Pancreas (tissue), 10 donors: Measurements from ENCODE around the gene PIP5K1B. TPM values are rescaled to one million over a fixed set of nuclear protein-coding genes. Genes with fewer than 3 reads are reported as not detected.

Experiments
- ATAC-seq, 4 donors: fragments of 200-7000 bp; cut with Tn5 transposase; one replicate each; pipeline versions ENCODE4 v1.8.0 to v1.9.1; 2020; ENCODE audit warnings: mild to moderate bottlenecking in 4 of 4, moderate library complexity in 4 of 4
- DNase-seq, 6 donors: peaks; one replicate each; pipeline ENCODE4 v3.0.0-alpha.2; 2020
- FAIRE-seq: peaks from 2 replicates; lab custom pipeline; 2012; peaks lifted over from hg19 to GRCh38; lab: Jason Lieb, UNC
- H3K27ac ChIP-seq, 4 donors: fragments of 200-600 bp; sonication (generic); 1 replicate in 3 of 4; 2 replicates in 1 of 4; pipeline versions ENCODE4 v1.5.0 to v1.8.0; 2020
- H3K27me3 ChIP-seq, 4 donors: fragments of 200-600 bp; one replicate each; pipeline ENCODE4 v1.8.0; 2021
- H3K36me3 ChIP-seq, 3 donors: fragments of 200-600 bp; sonication (generic) in 1 of 3; one replicate each; pipeline versions ENCODE4 v1.5.0 to v1.8.0; 2020 to 2021
- H3K4me1 ChIP-seq, 3 donors: fragments of 200-600 bp; one replicate each; pipeline ENCODE4 v1.8.0; 2021
- H3K4me3 ChIP-seq, 4 donors: fragments of 200-600 bp; sonication (generic) in 2 of 4; one replicate each; pipeline versions ENCODE4 v1.5.0 to v1.8.0; 2020 to 2021
- H3K9me3 ChIP-seq, 4 donors: fragments of 200-600 bp; one replicate each; pipeline ENCODE4 v1.8.0; 2021
- WGBS, 2 donors: extraction: QIAGEN DNeasy Blood & Tissue Kit; methylation state at CpG; one replicate each; pipeline ENCODE4 v1.1.7; 2013; 5-methylcytosine and 5-hydroxymethylcytosine counted together
- intact Hi-C, 3 donors: fragments of 100-400 bp; cut with DNase I; formaldehyde crosslinking; loops; one replicate each; pipeline versions ENCODE4 v1.11.1 to v1.14.2; 2022
- polyA plus RNA-seq, 2 donors: library from polyadenylated mRNA; stranded (reverse); fragments of 200-250 nt; gene quantifications; one replicate each; pipeline ENCODE4 v1.2.3, GENCODE V29; 2013
- total RNA-seq, 6 donors: library from RNA; stranded (reverse); fragmentation: NEBNext Ultra II Directional in 4 of 6; extraction: Animal tissue kit (Norgen Biotek cat#: 25700) in 4 of 6; gene quantifications; one replicate each; pipeline versions ENCODE4 v1.2.1 to v1.2.4, GENCODE V29; 2021 to 2023
- TF ChIP-seq, protein P1 (sequence below), 4 donors: fragments of 200-600 bp; sonication (generic) in 3 of 4; IDR thresholded peaks; one replicate each; pipeline versions ENCODE4 v1.5.0 to v1.8.0; 2021; ENCODE audit warnings: antibody characterized with exemption in 4 of 4
- donor health status: healthy with polysubstance abuse.
- donor health status: DM: no; HTN: no; CAD: no; lungs with moderate emphysema.
- donor health status: DM: no; HTN: no; CAD: no.
- donor health status: control.
- donor health status: control.
- donor health status: Bipolar disorder and iron deficiency.
- donor health status: DM: yes; HTN: yes; CAD: no.
- donor health status: DM: no; HTN: no; CAD: no.
- donor health status: DM: no; HTN: no; CAD: no.
- donor health status: DM: yes; HTN: yes; CAD: no.

The PIP5K1B gene
- total and polyA plus RNA-seq, 8 donors = 1.3 to 6.9 (median 6.2) TPM

DNA sequence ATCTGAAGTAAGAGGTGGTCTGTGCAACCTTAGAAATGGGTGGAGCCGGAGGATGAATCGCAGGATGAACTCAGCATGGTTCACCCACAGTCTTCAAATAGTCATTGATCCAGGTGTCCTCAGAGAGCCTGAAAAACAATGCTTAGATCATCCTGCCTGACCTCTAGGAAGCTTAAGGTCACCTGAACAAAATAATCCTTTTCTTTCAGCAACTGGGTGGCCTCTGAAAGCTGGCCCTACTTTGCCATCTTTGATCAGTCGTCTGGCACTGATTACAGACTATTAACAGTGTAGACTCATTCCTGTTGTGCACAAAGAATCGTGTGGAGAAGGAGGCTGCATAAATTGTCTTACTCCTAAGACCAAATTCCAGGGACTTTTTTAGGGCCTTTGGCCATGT lies 50.7 kb downstream of the PIP5K1B start:
- WGBS, 2 donors = 70 to 71% methylated on average over 4 of the region's 4 CpGs
- H3K4me3 ChIP-seq = no peak overlapping the region
- no peak for DNase-seq
- no peaks in the 10 kb centered on the region for H3K4me1 ChIP-seq
- TF ChIP-seq, protein P1, sequence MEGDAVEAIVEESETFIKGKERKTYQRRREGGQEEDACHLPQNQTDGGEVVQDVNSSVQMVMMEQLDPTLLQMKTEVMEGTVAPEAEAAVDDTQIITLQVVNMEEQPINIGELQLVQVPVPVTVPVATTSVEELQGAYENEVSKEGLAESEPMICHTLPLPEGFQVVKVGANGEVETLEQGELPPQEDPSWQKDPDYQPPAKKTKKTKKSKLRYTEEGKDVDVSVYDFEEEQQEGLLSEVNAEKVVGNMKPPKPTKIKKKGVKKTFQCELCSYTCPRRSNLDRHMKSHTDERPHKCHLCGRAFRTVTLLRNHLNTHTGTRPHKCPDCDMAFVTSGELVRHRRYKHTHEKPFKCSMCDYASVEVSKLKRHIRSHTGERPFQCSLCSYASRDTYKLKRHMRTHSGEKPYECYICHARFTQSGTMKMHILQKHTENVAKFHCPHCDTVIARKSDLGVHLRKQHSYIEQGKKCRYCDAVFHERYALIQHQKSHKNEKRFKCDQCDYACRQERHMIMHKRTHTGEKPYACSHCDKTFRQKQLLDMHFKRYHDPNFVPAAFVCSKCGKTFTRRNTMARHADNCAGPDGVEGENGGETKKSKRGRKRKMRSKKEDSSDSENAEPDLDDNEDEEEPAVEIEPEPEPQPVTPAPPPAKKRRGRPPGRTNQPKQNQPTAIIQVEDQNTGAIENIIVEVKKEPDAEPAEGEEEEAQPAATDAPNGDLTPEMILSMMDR (IDR thresholded peaks at IDR 0.05) = no peak
- intact Hi-C loops = no loop called here
- ATAC-seq = no peak
- no peaks in the 10 kb centered on the region for H3K27me3 ChIP-seq
- H3K27ac ChIP-seq = no peak overlapping the region
- no peaks in the 10 kb centered on the region for H3K9me3 ChIP-seq
- H3K36me3 ChIP-seq = no peaks in the 10 kb centered on the region
- FAIRE-seq = no peak

- FAIRE-seq (no peak), ATAC-seq (no peak), DNase-seq (no peak)
- Histone ChIP-seq H3K9me3 (no peaks in the 10 kb centered on the region), H3K36me3 (no peaks in the 10 kb centered on the region), H3K4me3 (no peak overlapping the region), H3K27ac (no peak overlapping the region), H3K27me3 (no peaks in the 10 kb centered on the region), H3K4me1 (no peaks in the 10 kb centered on the region)
- TF ChIP-seq, protein P1 (IDR thresholded peaks at IDR 0.05) = no peak
- WGBS, 2 donors = 76 to 81% methylated on average over 2 of the region's 2 CpGs
- intact Hi-C loops = no loop called here
These were observed 55.1 kb downstream of the PIP5K1B start for GRCh38 chr9:68759981-68760673.

DNA sequence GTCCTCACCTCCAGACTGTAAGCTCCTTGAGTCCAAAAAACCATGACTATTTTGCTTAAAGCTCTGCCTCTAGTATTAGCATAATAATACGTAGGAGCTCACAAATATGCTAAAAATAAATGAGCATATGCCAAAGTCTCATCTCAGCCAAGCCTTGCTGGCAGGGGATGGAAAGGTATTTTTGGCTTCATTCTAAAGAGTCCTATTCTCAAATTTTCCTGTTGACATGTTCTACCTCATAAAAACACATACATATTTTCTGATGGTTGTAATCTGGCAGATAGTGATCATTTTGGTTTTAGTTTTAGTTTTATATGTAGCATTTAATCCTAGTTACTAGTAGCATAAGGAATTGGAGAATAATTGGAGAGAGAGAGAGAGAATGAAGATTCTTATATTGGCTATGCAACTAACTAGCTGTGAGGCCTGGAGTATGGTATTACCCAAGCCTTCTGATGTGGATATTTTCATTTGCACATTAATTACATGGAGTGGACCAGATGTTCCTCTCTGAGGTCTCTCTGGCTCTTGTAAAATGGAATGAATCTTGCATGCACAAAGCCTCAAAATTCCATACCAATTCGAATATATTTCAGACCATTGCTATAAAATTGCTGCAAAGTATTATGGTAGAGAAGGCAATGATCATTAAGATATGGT lies 55.8 kb downstream of the PIP5K1B start:
- Histone ChIP-seq H3K36me3 (no peaks in the 10 kb centered on the region), H3K27ac (no peak overlapping the region), H3K9me3 (no peaks in the 10 kb centered on the region), H3K27me3 (no peaks in the 10 kb centered on the region), H3K4me1 (no peaks in the 10 kb centered on the region), H3K4me3 (no peak overlapping the region)
- no peak for ATAC-seq
- FAIRE-seq = no peak
- TF ChIP-seq, protein P1 (IDR thresholded peaks at IDR 0.05) = no peak
- no peak for DNase-seq
- 44 to 64% methylated on average over 2 of the region's 2 CpGs for WGBS, 2 donors
- intact Hi-C loops = no loop called here

DNA sequence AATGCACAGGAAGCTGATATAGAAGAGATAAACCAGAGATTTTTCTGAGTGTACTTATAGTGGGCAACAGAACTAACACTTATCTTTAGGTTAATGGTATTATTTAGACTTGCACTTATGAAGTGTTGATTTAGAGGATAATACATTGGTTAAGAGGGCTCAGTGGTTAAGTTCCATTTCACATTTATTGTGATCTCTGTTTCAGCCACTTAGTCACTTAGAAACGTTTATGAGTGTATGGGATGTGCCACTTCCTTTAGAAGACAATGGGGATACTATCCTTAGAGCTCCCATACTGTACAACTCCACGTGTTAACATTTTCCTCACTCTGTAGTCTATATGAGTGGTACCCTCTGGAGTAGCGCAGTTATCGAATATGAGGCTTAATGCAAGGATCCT lies 57.5 kb downstream of the PIP5K1B start:
- intact Hi-C loops = no loop called here
- 73 to 78% methylated on average over 4 of the region's 4 CpGs for whole genome bisulfite sequencing, 2 donors

More for the DNA sequence above, 57.5 kb downstream of the PIP5K1B start:
- TF ChIP-seq, protein P1 (IDR thresholded peaks at IDR 0.05) = no peak
- ATAC-seq (no peak), FAIRE-seq (no peak), DNase-seq (no peak)
- Histone ChIP-seq H3K36me3 (no peaks in the 10 kb centered on the region), H3K27me3 (no peaks in the 10 kb centered on the region), H3K4me1 (no peaks in the 10 kb centered on the region), H3K27ac (no peak overlapping the region), H3K4me3 (no peak overlapping the region), H3K9me3 (no peaks in the 10 kb centered on the region)
